Stimulated activated CD8-positive, alpha-beta memory T cell treated with anti-CD3 and anti-CD28 coated beads, Interleukin-4, amount 100 ng/mL, for 48 hours (primary cell): ENCODE results near the gene ATP13A3.
A peak's percentile ranks its signal among the peaks of the same experiment; 100 is the strongest.

Experiments
- DNase-seq: peaks from one replicate; pipeline ENCODE4 v3.0.0-alpha.2; 2020

The ATP13A3 gene

DNA sequence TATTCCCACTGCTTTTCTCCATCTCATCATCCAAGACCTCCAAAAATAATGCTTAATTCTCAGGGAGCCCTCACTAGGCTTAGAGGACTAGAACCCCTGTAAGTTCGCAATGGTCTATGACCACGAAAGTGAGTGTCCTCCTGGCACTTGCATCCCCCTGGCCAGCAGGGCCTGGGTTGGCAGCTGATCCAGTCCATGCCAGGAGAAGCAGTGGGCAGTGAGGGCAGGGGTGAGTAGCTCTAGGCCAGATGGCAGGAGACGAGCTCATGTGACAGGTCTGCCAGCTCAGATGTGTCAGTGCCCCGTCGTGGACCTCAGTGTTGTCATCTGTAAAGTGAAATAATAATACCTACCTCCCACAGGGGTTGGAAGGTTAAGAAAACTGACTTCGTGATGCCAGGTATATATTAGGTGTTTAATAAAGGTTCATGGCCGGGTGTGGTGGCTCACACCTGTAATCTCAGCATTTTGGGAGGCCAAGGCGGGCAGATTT, 98.8 kb downstream of the ATP13A3 start:
- no peak for DNase-seq

DNA sequence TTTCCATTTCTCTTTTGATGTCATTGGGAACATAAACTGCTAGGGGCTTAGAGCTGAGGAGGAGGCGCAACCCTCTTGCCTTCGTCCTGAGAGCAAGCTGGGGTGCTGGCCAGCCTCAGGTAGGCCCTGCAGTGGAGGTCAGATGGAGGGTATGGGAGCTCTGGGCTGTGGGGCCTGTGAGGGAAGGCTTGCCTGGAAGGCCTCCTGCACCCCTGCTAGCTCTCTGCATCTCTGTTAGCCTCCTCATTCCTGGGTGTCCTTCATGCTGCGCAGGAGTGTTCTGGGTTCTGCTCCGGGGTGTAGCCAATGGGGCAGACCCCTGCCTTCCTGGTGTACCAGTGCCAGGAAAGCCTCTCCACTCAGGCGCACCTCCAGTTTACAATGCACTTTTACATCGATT, 99.5 kb downstream of the ATP13A3 start:
- DNase-seq: peak; percentile 3

DNA sequence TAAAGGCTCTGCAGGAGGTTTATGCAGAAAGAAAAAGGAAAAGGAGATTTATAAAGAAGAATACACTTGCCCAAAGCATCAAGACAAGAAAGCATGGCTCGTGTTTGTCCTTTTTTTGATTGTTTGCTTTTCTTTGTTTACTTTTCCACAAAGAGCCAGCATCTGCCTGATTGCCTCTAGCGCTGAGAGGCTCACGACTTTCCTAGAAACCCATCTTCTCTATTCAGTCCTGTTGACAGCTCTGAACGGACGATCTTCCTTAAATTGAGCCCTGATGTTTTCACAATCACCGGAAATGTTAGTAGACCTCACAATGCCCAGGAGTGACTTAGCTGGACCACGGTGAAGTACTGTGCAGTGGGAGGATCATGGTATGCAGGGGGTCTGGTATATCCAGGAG, 100.2 kb downstream of the ATP13A3 start:
- DNase-seq: peak; percentile 17

DNA sequence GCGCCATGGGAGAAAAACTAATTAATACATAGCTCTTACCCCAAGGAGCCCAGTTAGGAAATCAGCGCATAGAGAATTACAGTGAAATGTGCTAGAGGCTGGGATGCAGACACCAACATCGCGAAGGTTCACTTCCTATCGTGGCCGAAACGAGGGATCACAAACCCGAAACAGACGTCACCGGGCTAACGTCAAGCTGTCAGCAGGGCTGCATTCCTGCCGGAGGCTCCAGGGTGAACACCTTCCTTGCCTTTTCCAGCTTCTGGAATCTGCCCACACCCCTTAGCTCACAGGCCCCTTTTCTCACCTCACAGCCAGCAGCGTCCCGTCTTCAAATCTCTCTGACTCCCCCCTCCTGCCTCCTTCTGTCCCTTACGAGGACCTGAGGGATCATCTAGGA, 100.7 kb downstream of the ATP13A3 start:
- peak; percentile 3 for DNase-seq

DNA sequence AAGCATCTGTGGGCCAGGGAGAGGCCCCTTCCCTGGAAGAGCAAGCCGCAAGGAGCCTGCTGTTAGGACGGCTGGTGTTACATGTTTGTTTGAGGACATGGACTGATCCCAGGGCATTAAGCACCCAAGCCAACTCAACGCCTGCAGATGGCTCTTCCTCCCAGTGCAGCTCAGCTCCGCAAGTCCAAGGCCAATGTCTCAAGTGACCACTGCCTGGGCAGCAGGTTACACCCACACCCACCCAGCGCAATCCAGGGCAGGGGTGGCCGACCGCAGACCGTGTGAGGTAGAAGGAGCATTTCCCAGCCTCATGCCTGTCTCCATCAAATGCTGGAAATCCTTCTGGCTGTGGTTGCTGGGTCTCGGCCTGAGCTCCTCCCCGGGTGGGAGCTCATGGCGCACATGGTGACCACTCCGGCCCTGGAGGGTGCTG, 102.2 kb downstream of the ATP13A3 start:
- DNase-seq: no peak

DNA sequence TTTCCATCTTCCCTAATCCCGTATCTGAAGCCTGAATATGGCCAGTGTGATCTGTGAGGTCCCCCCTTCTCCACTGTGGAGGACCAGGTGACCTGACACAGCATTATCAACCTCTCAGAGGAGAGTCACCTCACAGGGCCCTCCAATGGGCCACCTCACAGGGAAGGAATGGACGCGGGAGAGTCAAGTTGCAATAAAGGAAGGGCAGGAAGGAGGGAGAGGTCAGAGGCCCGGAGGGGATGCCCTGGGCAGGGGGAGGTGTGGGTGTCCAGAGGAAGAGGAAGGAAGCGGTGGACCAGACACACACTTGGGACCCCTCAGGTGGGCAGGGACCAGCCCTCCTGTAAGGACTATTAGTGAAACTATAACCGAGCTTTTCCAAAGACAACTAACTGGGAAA, 102.6 kb downstream of the ATP13A3 start:
- DNase-seq: no peak

DNA sequence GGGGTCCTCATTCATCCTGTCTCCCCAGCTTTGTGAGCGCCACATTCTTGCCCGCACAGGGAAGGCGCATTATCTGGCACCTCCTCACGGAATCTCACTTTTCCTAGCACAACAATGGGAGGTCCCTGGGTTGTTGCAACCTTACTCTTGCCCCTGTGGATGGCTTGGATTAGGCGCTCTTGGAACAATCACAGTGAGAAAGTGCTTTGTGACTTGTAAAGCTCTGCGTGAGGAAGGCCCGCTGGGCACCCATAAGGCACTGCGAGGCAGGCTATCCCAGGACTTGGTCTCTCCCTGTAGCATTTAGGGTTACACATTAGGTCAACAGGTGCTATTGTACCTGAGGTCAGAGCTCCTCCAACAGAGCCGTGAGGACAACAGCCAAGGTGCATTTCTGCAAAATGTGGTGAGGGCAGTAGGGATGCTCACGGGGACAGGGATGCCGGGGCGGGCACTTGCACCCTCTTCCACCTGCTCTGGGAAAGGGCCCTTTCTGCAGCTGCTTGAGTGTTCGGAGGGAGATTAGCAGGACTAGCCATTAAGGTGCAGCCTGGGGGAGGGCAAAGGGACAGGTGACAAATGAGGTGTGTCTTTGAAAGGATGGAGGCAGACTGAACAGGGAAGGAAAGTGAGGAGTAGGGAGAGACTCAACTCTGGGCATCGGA, 103.4 kb downstream of the ATP13A3 start:
- DNase-seq: no peak

DNA sequence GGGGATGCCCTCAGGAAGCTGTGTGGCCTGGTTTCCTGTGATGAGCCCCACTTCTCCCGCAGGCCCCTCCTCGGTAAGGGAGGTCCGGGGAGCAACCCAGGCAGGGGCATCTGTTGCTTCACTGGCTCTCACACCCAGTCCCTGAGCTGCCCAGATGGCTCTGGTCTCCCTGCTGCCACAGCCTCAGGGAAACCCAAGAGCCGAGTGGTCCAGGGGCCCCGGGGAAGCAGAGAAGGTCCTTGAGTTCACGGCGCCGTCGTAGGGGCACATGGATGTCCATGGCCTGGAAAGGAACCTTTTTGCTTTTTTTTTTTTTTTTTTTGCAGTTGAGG, 103.9 kb downstream of the ATP13A3 start:
- no peak for DNase-seq

DNA sequence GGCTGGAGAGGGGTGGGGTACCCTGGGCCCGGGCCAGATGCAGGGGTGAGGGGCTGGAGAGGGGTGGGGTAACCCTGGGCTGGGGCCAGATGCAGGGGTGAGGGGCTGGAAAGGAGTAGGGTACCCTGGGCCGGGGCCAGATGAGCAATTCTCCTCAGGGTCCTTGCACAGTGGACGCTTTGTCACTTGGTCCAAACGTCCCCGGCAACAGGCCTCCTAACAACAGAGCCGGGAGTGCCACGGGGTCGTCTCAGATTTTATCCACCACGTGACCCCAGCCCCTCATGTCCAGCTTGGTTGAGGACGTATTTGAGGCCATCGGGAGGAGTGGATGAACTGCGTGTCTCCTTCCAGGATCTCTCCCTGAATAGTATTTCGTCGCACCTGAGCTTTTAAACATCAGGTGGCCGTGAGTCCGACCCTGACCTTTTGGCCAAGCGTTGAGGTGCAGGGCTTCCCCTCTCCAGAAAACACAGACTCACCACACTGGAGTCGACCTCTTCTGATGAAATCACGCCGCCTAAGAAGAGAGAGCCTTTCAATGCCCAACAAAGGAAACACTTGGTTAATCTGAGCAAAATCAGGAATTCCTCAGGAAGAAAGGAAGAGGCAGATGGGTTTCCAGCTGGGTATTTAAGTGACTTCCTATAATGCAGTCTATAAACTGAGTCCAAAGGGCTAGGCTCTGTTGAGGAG, 104.5 kb downstream of the ATP13A3 start:
- no peak for DNase-seq

DNA sequence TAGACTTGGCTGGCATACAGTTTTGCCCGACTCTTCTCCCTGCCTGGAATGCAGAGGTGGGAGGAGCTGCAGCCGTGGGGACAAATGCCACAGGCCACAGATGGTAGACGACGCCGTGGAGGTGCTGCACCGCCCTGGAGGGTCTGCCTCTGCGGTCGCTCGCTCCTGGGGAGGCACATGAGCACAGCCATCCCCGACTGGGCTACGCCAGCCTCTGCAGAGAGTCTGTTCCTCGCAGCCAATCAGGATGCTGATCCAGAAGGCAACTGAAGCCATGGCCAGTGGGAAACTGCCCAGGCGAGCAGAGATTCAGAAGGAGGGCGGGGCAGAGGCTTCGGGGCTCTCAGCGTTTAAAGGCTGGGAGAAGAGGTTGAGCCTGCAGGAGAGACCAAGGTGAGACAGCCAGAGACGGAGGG, 105.3 kb downstream of the ATP13A3 start:
- no peak for DNase-seq

DNA sequence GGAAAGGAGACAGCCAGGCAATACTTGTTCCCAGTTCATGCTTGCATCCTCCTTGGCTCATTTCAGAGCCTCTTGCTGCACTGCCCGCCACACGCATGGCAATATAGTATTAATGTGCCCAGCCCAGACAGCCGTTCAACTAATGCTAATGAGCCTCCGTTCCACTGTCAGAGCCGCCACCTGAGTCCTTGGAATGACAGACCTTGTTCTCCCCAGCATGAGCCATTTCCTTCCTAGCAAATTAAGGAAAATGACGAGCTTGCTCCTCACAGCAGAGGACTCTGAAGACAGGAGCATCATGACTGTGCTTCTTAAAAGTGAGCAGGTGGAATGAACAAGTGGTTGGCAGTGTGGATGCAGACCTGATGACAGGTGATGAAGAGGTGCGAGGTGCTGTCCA, 106.5 kb downstream of the ATP13A3 start:
- no peak for DNase-seq

DNA sequence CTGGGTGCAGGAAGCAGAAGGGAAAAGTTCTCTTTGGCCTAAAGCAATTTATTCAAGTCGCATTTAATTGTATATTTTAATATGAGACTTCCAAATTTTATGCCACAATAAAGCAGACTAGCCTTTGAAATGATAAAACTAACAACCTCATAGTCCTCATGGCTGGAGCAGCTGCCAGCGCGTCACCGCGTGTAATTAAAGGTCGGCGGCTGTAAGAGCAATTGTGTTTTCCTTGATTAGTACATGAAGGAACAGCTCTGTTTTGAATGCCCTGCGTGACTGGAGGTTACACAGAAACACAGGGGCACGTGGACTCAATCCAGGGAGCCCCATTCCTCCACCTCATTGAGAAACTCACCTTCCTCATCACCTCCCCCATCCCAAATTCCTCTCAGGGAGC, 107.2 kb downstream of the ATP13A3 start:
- no peak for DNase-seq

DNA sequence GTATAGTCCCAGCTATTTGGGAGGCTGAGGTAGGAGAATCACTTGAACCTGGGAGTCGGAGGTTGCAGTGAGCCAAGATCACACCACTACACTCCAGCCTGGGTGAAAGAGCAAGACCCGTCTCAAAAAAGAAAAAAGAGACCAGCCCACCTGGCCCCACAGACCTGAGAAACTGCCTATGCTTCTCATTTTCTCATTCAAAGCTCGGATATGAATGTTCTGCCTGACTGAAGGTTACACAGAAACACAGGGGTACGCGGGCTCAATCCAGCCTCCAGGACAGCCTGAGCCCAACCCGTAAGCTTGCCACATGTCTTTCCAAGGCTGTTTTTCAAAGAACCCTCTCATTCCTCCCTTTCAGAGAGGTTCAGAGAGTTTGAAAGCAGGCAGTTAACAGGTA, 107.6 kb downstream of the ATP13A3 start:
- DNase-seq: no peak

DNA sequence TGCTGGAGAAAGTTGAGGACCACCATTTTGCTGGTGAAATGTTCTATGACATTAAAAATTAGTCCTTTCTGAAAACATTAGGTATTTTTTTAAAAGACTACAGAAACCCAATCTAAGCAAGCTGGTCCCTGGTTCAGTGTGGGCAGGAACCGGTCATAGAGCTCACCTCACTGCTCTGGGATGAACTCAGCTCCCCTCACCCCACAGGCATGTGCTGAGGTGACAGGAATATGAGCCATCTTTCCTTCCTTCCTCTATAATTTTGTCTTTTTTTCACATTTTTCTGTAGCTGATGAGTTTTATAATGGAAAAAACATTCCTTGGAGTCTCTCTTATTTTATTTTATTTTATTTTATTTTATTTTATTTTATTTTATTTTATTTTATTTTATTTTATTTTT, 109.1 kb downstream of the ATP13A3 start:
- no peak for DNase-seq

DNA sequence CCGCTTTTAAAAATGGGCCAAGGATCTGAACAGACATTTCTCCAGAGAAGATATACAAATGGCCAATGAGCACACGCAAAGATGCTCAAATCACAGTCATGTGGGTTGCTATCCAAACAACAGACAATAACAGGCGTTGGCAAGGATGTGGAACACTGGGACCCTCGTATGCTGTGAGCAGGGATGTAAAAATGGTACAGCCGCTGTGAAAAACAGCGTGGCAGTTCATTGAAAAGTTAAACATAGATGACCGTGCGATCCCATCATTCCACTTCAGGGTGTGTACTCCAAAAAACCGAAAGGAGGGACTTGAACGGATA, 110.6 kb downstream of the ATP13A3 start:
- no peak for DNase-seq

DNA sequence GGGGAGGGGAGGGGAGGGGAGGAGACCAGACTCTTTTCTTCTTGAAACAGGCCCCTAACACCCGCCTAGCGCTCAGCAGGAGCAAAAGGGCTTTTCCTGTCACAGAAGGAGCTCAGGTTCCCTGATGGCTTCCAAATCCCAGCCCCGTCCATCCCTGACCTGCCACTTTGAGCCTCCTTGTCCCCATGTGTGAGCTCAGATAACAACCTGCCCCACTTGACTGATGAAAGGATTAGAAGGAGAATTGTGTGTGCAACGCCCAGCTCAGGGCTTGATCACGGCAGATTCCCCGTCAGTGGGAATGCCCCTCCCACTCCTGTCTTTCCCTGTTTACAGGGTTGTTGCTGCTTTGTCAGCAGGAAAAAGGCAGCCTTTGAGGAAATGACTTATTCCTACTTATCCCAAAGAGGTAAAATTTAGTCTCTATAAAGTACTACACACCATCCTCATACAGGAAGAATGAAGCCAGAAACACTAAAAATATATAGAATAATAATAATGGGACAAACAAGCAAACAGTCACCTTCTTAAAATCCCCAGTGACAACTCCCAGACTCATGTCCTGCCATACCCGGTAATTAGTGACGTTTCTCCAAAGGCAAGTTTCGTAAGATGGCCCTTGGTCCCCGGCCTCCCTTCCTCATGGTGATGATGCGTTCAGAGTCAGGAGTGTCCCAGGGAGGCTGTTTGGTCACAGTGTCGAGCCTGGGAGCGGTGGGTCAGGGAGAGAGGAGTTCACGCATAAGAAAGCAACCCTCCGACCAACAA, 111.1 kb downstream of the ATP13A3 start:
- no peak for DNase-seq

DNA sequence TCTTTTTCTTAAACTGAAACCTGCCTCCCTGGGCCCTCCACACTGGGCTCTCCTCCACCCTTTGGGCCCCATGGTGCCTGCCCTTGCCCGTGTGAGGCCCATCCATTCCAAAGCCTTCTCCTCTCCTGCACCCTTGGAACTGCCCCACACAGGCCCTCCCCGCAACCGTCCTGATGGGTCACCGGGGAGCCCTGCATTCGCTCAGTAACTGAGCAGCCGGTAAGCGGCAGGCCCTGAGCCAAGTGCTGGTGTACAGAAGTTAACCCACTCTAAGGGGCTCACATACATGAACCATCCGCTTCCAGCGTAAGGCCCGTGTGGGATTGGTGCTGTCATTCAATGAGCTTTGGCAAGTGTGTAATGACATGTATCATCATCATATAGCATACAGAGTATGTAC, 111.9 kb downstream of the ATP13A3 start:
- DNase-seq: no peak

DNA sequence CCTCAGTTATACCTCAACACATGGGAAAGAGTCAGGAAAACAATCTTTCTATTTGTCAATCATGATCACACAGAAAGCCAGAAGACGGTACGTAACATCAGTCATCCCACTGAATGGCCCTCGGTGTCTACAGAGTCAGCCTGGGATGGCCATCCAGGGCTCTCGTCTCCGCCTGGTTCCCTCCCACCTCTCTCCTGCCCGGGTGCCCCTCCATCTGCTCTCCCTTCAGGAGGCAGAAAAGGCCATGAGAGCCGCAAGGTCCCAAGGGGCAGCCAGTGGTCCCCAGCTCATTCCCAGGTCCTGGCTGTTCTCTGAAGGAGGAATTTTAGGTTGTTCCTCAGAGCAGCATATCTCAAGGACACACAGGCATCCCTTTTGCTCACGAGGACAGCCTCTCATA, 112.9 kb downstream of the ATP13A3 start:
- no peak for DNase-seq

DNA sequence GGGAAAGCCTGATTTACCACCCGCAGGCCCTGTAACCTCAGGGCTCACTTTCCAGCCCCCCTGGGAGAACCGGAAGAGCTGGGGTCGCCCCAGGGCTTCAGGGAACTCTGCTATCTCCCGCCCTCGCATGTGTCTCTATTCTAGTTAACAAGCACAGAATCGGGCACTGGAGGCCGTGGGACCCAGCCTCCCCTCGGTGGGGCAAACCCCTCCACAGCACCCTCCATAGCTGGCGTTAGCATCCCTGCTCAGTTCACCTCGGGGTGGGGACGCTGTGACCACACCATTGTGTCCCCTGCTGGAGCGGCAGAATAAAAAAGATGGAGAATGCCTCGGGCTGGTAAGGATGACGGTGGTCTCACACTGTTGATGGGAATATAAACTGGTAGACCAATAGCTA, 113.8 kb downstream of the ATP13A3 start:
- DNase-seq: no peak

DNA sequence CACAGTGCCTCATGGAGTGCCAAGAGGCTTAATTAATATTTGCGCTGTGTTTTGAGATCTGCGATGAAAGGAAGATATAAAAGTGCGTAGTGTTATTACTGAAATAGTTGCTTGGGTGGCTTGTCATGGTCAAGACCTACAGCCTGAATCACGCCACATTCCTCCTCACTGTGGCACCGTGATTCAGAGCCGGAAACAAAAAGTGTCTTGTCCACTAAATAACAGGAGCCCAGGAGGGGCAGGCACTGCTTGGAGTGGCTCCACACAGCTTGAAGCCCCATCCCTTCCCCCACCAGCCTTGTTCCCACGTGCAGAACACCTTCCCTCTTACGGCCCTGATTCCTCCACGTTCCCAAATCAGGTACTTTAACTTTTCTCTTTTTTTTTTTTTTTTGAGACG, 116.0 kb downstream of the ATP13A3 start:
- no peak for DNase-seq

DNA sequence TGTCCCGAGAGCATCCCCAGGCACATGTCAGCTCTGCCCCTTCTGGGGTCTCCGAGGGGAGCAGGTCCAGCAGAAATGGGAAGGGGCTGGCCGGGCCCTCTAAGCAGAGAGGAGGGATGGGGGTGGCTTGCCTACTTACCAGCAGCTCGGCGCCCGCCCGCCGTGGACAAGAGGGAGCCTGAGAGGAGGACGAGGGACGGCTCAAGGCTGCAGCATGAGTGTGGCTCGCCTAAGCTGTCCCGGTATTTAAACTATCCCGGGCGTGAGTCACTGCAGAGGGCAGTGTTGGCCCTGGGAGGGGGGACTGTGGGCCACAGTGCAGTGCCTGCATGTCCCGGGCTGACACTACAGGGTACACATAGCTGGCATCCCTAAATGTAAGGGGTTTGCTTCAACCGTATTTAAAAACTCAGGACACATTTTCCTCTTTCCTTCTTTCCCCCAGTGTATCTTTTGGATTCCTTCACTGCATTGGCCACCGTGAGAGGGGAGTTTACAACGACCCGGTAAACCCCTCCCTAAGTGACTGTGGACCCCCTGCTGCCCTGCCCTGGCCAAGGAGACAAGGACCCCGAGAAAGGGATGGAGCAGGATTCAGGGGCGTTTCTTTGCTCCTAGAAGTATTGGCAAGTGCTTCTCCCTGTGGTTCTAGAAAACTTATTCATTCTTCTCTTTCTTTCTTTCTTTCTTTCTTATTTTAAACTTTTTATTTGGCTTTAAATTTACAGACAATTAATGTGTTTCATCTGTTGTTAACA, 117.1 kb downstream of the ATP13A3 start, which contains the start of gene LRRC15:
TSS of gene LRRC15 (minus strand) at position 222 of the 758 bp plus-strand sequence. CDS start 8,700 bp downstream, outside the sequence.
- DNase-seq: no peak

DNA sequence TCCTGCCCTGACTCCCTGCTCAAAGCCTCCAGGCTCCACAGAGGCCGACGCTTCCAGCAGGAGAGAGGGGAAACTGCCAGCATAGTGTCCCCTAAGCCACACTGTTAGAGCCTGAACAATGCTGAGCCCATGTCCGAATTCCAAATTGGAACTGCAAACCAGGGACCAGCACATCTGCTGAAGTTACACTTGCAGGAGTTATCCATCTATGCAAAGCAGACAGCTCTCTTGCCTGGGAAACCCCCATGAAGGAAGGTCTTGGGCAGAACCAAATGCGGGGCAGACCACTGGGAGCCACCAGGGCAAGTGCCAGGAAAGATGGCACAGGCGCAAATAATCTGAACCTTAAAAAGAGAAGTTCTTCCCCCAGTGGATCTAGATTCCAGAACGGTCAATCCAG, 117.9 kb downstream of the ATP13A3 start:
- no peak for DNase-seq
